ENCODE results near the gene CAMK1D.
A peak's percentile ranks its signal among the peaks of the same experiment; 100 is the strongest.
"Not testable (repeated sequence)": the region's sequence is repeated elsewhere in the genome, so short reads cannot be mapped to it uniquely, and the experiment has no call there.

The CAMK1D gene

DNA sequence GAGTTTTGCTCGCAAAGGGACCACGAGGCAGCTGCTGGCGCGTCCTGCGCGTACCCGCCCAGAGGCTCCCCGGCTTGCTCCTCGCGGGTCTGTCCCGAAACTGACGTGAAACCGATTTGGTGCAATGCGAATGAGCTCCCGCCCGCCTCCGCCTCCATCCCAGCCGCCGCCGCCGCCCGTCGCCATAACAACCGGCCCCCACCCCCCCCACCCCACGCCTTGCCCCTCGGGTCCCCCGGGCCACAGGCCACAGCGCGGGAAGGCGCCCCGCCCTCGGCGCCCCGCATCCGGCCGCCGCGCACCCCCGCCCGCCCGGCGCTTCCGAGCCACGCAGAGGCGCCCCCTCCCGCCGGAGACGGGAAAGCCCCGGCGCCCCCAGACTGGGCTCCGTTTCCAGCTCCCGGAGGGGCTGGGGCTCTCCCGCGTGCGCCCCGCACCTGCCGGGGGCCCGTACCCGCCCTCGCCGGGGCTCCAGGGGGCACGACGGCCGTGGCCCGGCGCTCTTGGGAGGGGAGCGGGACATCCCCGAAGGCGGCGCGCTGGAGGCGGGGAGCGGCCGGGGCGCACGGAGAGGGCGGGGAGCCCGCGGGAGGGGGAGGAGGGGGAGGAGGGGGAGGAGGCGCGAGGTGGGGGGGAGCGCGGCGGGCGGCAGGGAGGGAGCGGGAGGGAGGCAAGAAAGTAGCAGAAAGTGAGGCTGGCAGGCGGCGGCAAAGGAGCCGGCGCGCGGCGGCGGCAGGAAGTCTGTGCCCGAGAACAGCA lies at the start of gene CAMK1D:
Gene CAMK1D, plus strand, starts transcription at position 678 of the 759 bp plus-strand sequence.
- peak; percentile 80 for DNase-seq

DNA sequence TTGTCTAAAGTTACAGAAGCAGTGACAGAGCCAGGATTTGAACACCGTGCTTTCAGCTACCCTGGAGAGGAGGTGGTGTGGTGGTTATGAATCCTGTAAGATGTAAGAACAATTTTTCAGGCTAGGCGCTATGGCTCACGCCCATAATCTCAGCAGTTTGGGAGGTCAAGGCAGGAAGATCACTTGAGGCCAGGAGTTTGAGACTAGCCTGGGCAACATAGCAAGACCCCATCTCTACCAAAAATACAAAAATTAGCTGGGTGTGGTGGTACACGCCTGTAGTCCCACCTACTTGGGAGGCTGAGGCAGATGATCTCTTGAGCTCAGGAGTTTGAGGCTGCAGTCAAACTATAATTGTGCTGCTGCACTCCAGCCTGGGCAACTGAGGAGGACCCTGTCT lies 48.3 kb upstream of the CAMK1D start:
- DNase-seq = not testable (repeated sequence)

DNA sequence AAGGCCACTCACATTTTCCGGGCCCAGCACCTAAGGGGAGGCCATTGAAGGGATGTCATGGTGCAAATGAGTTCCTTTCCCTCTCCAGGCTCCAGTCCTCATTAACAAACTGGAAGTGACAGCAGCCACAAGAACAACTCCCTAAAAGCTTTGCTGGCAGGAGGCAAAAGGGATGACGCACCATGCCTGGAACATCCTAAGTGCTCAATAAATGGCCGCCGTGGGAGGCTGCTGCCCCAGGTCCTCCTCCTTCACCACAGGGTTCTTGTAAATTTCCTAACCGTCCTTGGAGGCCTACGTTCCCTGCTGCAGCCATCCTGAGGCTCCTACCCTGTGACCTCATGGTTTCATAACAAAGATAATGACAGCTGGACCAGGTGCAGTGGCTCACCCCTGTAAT lies 41.3 kb upstream of the CAMK1D start:
- no peak for DNase-seq

DNA sequence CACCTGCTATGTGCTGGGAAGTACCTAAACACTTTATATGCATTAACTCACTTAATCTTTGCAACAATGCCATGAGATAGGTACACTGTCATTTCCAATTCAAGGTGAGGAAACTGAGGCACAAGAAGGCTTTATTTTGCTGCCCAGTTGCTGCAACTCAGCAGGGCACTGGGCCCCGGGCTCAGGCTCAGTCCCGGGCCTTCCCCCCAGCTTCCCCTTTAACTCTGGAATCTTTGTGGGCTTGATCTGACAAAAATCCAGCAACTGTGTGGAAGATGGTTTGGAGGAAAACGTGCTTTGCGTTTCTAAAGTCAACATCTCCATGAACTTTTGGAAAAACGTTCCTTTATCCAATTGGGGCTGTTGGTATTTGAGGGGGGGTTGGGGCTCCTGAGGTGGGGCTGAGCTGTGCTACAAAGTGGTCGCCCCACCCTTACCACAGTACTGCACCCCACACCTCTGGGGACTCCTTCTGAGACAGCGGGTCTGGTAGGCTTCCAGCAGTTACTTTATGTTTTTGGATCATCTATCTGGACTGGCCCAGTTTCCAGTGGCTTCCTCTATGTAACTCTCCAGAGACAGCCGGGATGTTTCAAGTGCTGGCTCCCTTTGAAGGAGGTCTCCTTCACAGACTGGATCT lies 40.5 kb upstream of the CAMK1D start:
- no peak for DNase-seq

DNA sequence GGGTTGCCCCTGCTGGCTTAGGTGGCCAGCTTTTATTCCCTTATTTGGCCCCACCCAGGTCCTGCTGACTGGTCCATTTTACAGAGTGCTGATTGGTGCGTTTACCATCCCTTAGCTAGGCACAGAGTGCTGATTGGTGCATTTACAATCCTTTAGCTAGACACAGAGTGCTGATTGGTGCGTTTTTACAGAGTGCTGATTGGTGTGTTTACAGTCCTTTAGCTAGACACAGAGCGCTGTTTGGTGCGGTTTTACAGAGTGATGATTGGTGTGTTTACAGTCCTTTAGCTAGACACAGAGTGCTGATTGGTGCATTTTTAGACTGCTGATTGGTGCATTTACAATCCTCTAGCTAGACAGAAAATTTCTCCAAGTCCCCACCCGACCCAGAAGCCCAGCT lies 39.6 kb upstream of the CAMK1D start:
- not testable (repeated sequence) for DNase-seq

DNA sequence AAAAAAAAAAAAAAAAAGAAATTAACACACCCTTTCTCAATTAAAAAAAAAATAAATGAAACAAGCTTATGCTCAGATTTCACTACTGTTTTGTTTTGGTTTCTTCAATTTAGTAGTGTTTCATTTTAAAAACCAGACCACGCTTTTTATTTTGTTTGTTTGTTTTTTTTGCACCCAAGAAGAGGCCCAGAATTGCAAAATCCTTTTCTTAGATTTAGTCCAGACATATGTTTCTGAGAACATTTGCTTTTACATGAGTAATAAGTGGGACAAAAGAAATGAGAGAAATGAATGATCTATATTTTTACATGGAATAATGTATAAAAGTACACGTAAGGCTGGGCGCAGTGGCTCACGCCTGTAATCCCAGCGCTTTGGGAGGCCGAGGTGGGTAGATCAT lies 34.5 kb upstream of the CAMK1D start:
- DNase-seq = no peak

DNA sequence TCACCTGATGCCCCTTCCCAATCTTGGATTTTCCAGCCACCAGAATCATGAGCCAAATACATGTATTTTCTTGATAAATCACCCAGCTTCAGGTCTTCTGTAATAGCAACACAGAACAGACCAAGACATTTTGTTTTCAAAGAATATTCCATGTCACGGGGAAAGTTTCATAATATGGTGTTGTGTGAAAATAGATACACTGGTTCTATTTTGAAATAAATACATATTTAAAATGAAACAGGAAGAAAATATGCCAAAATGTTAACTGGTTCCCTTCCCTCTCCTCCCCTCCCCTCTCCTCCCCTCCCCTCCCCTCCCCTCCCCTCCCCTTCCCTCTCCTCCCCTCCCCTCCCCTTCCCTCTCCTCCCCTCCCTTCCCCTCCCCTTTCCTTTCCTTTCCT lies 30.3 kb upstream of the CAMK1D start:
- DNase-seq = no peak

DNA sequence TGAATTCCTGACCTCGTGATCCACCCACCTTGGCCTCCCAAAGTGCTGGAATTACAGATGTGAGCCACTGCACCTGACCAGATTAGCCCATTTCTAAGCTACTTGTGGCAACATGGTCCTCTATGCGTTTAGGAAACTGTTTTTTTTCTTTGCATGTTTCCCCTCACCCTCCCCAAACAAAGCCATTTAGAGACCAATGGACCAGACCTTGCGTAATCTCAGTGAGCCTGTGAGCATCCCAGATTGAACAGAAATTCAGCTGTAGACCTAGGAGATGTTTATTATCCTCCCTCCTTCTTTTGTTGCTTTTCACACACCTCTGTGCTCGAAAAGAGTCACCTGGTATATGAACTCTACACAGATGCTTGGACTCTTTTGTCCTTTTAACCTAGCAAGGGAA lies 28.5 kb upstream of the CAMK1D start:
- no peak for DNase-seq

DNA sequence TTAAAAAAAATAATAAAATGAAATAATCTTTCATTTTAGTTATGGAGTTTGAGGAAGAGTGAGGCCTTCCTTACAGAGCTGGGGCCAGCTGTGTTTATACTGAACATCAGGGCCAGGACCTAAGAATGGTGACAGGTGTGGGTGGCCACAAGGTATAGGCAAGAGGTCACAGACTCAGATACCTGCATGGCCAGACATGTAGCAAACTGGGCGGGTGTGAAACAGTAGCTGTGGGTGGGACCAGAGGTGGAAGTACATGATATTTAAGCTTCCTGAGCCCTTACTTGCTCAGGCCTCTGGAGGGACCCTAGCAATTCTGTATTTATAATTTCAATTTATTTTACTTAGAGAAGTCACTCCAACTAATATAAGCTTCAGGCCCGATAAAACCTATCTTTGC lies 27.7 kb upstream of the CAMK1D start:
- DNase-seq = no peak

DNA sequence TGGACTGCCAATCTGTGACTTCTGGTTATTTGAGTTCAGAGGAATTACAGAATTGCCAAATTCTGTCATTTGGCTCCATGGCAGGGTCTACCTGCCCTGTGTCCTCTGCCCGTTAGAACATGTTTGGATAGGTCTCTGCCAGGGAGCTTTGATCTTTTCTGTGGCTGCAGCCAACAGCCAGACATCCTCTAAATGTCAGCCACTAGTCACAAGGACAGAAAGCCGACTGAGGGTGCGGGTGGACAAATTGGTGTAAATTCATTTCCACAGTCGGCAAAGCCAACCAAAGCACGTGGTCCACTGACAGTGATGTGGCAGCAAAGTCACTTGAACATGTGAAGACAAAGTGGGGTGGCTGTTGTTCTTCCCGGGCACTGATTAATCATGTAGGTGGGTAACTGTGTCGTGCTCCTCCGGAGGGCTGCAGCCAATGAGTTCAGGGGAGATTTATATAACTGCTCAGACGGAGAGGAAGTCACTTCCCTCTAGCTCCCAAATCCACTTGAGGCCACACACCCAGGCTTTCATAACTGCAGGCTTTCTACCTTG lies 26.7 kb upstream of the CAMK1D start:
- DNase-seq = no peak

DNA sequence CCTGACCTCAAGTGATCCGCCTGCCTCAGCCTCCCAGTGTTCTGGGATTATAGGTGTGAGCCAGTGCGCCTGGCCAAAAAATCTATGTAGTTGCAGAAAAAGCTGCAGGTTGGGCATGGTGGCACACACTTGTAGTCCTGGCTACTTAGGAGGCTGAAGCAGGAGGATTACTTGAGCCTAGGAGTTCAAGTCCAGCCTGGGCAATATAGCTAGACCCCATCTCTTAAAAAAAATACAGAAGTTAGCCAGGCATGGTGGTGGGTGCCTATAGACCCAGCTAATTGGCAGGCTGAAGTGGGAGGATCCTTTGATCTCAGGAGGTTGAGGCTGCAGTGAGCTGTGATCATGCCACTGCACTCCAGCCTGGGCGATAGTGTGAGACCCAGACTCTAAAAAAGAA lies 24.8 kb upstream of the CAMK1D start:
- DNase-seq = no peak

DNA sequence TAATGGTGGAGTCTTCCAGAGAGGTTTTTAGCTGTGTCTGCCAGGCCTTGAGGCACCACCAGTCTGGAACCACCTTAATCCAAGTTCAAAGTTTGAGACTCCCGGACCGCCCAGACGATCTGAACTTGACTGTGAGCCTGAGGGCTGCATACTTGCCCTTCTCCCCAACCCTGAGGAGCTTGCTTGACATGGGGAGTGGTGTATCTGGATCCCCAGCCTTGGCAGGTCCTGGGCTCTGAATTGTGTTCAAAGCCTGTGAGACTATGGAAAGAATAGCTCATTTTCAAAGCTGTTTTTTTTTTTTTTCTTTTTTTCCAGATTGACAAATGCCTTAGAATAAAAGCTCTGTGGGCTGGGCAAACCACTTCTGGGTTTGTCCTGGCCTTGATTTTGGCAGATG lies 22.3 kb upstream of the CAMK1D start:
- DNase-seq = no peak

DNA sequence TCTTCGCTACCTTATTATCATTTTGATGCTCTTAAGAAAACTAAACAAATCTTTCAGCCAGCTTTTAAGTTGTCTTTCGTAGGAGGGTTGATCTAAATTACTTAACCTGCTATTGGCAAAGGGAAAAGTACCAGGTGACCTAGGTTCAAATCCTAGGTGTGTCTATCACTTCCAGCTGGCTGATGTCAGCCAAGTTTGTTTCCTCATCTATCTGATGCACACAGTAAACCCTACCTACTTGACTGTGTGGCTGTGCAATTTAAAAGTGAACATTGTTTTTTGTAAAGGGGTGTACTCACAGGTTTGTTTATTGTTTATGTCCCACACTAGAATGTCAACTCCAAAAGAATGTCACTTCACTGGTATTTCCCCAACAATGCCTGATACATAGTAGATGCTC lies 21.9 kb upstream of the CAMK1D start:
- no peak for DNase-seq

DNA sequence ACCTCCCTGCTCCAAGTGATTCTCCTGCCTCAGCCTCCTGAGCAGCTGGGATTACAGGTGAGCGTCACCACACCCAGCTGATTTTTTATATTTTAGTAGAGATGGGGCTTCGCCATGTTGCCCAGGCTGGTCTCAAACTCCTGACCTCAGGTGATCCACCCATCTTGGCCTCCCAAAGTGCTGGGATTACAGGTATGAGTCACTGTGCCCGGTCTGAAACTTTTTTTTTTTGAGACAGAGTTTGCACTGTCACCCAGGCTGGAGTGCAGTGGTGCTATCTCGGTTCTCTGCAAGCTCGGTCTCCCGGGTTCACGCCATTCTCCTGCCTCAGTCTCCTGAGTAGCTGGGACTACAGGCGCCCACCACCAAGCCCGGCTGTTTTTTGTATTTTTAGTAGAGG lies 21.0 kb upstream of the CAMK1D start:
- not testable (repeated sequence) for DNase-seq

DNA sequence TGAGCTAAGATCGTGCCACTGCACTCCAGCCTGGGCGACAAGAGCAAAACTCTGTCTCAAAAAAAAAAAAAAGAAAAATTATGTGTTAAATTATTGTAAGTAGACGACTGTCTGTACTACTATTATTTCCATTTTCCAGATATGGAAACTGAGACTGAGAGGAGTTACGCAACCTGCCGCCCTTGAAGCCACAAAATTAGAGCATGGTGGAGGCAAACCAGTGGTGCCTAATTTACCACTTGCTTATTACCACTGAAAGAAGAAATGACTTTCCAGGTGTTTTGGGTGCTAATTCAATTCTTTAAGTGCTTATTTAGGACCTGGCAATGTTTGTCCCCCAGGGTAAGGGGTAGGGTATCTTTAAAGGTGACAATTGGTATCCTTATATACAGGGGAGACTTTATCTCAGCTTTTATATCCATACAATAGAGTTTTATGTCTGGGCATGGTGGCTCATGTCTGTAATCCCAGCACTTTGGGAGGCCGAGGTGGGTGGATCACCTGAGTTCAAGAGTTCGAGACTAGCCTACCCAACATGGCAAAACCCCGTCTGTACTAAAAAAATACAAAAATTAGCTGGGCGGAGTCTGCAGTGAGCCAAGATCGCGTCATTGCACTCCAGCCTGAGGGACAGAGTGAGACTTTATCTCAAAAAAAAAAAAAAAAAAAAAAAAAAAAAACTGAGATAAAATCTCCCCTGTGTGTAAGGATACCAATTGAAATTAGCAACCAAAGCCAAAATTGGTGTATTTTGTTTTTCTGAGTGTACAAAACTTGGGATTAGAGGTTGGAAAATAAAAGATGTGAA lies 16.6 kb upstream of the CAMK1D start:
- DNase-seq = no peak

DNA sequence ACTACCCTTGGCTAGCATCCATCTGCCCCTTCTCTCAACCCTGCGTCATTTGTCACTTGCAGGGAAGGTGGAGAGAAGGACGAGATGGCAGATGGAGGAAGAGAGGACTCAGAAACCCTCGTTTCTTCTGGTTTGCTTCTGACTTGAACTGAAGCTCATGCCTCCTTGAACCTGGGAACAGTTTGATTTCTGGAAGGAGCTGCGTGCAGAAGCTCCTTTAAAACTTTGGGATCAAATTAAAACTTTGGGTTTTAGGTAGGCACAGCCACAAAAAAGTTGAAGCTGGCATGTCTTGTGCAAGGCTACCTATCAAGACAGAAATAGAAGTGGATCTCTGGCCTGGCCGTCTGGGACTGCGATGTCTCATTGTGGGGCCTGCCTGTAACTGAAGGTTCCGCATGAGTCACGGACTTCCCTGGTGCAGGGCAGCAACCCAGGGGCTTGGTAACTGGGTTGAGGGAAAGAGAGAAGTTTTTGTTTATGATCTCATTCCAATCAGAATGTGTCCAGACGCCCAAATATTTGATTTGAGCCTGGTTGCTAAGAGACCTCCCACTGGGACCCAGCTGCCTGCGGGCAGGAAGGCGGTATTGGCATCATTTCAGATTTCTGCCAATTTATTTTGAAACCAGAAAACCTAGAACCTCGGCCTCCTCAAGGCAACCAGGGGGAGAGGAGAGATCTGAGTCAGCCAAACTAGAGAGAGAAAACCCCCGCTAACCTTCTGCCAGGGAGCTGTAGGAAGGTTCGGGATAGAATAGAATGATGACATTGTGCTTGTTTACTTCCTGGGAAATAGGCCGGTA lies 15.8 kb upstream of the CAMK1D start:
- DNase-seq = peak; percentile 94

DNA sequence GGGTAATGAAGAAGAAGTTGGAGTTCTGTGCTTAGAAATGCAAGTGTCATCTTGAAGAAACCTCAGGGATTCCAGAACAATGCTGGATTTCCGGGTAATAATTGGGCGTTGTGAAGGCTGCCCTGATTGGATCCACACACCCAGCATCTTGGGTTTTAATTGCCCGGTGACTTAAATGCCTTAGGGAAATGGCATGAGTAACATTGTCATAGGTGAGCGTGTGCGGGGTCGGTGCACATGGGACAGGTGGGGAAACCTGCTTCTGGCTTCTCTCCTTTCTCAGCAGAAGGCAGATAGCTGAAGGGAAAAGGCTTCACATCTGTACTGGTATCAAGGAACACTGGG lies 15.2 kb upstream of the CAMK1D start:
- DNase-seq = no peak

DNA sequence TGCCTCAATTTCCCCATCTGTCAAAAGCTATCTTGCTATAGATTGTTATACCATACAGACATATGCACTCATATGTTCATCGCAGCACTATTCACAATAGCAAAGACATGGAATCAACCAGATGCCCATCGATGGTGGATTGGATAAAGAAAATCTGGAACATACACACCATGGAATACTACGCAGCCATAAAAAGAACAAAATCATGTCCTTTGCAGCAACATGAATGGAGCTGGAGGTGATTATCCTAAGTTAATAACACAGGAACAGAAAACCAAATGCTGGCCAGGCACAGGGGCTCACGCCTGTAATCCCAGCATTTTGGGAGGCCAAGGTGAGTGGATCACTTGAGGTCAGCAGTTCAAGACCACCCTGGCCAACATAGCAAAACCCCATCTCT lies 14.2 kb upstream of the CAMK1D start:
- DNase-seq = not testable (repeated sequence)

DNA sequence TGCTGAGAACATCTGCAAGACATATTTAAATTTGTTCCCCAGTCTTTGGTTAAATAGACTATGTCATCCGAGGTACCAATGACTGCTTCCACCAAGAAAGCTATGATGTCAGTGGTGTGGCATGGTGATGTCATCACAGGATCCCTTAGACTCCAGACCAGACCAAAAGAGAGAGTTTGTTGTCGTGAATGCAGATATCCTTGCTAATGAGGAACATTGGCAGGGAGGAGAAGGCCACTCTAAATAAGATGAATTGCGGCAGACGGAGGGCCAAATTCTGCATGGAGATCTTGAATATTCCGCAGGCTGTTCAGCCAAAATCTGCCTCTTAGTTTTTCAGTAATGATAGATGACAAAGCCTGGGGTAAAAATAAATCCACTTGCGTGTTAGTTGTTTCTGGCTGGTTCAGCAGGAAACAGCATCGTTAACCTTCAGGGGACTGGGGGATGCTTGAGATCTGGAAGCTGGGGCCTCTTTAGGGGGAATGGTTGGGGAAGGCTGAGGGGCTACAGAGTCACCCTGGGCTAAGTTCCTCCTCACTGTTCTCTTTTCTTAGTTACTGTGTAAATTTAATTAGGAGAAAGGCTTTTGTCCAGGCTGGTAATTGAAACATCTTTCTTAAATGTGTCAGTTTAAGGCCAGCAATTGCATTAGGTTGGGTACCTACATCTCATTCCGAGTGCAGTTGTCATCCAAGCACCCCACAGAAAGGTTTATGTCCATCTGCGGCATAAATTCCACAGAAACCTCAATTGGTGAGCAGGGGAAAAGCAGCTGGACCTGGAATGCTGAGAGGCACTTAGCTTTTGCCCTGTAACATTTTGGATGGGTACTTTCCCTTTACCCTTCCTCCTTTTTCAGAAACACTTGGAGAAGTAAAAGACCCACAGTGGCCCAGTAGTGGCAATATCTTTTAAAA lies 11.6 kb upstream of the CAMK1D start:
- DNase-seq = no peak

DNA sequence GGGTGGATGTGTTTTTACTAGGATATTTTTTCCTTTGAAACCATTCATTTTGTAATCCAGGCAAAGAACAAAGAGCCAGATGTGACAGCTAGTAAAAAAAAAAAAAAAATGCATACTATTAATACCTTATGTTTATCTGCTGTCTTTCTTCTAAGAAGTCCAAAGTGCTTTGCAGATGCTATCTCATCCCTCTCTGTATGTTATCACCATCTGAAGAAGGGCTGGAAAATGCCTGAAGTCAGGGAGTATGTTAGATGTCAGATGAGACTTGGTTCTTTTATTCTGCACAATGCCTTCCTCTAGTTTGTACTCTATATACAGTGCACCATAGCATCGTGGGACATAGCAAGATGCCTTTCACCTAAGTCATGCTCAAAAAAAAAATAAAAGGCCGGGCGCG lies 10.4 kb upstream of the CAMK1D start:
- no peak for DNase-seq

DNA sequence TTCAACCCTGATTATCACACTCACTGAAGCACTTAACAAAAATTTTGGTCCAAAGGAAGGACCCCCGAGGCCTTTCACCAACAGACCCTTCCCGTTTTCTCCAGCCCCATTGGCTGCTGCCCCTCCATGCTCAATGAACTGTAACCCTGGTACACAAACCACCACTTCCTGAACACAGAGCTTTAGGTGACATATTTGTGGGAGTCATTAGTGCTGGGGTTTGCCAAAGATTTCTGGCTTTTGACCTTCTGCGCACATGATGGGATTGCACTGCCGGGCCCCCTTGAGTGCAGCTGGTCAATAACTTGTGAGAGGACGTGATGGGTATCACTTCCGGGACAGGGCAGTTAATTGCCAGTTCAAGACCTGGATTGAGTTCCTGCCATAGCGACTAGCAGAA lies 9.0 kb upstream of the CAMK1D start:
- no peak for DNase-seq

DNA sequence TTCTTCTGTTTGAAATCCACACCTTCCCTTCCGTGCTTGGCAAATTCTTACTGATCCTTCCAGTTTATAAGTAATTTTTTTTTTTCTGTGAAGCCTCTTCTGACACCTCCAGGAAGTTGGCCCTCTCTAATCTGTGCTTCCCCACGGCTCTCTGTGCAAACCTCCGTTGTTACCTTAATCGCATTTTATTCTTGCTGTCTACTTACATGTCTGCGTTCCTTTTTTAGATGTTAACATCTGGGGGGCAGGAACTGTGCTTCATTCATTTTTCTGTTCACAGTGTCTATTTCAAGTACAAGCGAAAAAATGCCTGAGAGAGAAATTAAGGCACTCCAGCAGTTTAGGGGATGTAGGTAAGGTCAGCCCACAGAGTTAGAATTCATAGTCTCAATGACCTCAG lies 8.4 kb upstream of the CAMK1D start:
- DNase-seq = no peak
